Neural cell (in vitro differentiated cells): Measurements from ENCODE around the gene SLC17A9. TPM values are rescaled to one million over a fixed set of nuclear protein-coding genes. Genes with fewer than 3 reads are reported as not detected.

Experiments
- H2AFZ ChIP-seq: fragments of 200-600, 300-800 bp; sonication (generic), shearing (Covaris generic); 2 replicates; pipeline ENCODE4 v1.6.0; 2014; ENCODE audit warnings: low read depth, mild to moderate bottlenecking, antibody characterized with exemption, low read length, moderate library complexity
- H3F3A ChIP-seq: fragments of 200-600 bp; shearing (Covaris generic); 2 replicates; pipeline ENCODE4 v1.6.1; 2016; ENCODE audit warnings: mild to moderate bottlenecking, moderate library complexity, mixed read lengths, antibody characterized with exemption, low read length; ENCODE audit not compliant: insufficient read depth, poor library complexity, severe bottlenecking
- H3K27ac ChIP-seq: fragments of 200-600, 300-800 bp; sonication (generic), shearing (Covaris generic); 2 replicates; pipeline ENCODE4 v1.5.1; 2014; ENCODE audit warnings: mild to moderate bottlenecking, low read length, moderate library complexity
- H3K27me3 ChIP-seq: fragments of 300-800, 200-600 bp; sonication (generic), shearing (Covaris generic); 2 replicates; pipeline ENCODE4 v1.6.0; 2014; ENCODE audit warnings: mild to moderate bottlenecking, low read depth, low read length, moderate library complexity; ENCODE audit not compliant: insufficient read depth
- H3K36me3 ChIP-seq: fragments of 300-800, 200-600 bp; sonication (generic), shearing (Covaris generic); 2 replicates; pipeline ENCODE4 v1.5.1; 2014; ENCODE audit warnings: mild to moderate bottlenecking, antibody characterized with exemption, low read length, moderate library complexity; ENCODE audit not compliant: insufficient read depth
- H3K4me2 ChIP-seq: fragments of 300-800, 200-600 bp; sonication (generic), shearing (Covaris generic); 2 replicates; pipeline ENCODE4 v1.6.0; 2014; ENCODE audit warnings: mild to moderate bottlenecking, low read length
- H3K4me3 ChIP-seq: fragments of 300-800, 200-600 bp; sonication (generic), shearing (Covaris generic); 2 replicates; pipeline ENCODE4 v1.5.1; 2014; ENCODE audit warnings: mild to moderate bottlenecking, low read length, moderate library complexity
- H3K79me2 ChIP-seq: fragments of 200-600 bp; shearing (Covaris generic); replicated peaks from 2 replicates; pipeline ENCODE4 v1.6.0; 2014; ENCODE audit warnings: mild to moderate bottlenecking, low read length, moderate library complexity; ENCODE audit not compliant: insufficient read depth
- H3K9ac ChIP-seq: fragments of 300-800, 200-600 bp; sonication (generic), shearing (Covaris generic); 2 replicates; pipeline ENCODE4 v1.6.1; 2016; ENCODE audit warnings: mild to moderate bottlenecking, low read length, mixed read lengths
- H3K9me2 ChIP-seq: fragments of 200-600 bp; shearing (Covaris generic); 2 replicates; pipeline ENCODE4 v1.6.1; 2016; ENCODE audit warnings: mild to moderate bottlenecking, low read length, mixed read lengths; ENCODE audit not compliant: insufficient read depth
- H3K9me3 ChIP-seq: fragments of 200-600, 300-800 bp; sonication (generic), shearing (Covaris generic); 2 replicates; pipeline ENCODE4 v1.6.1; 2016; ENCODE audit warnings: mild to moderate bottlenecking, mixed run types, low read length, moderate library complexity, mixed read lengths
- H4K20me1 ChIP-seq: fragments of 200-600 bp; shearing (Covaris generic); 2 replicates; pipeline ENCODE4 v1.6.1; 2016; ENCODE audit warnings: mild to moderate bottlenecking, mixed run types; ENCODE audit not compliant: insufficient read depth
- EP300 ChIP-seq: fragments of 450-650 bp; conservative IDR thresholded peaks from 2 replicates; pipeline ENCODE4 v1.6.1; 2014; ENCODE audit warnings: antibody characterized with exemption, mild to moderate bottlenecking, moderate library complexity; ENCODE audit not compliant: poor library complexity, severe bottlenecking
- EZH2 ChIP-seq: fragments of 200-600, 300-800 bp; shearing (Covaris generic), sonication (generic); IDR thresholded peaks from 2 replicates; pipeline ENCODE4 v1.6.1; 2014; ENCODE audit warnings: antibody characterized with exemption, low read length, borderline replicate concordance, mild to moderate bottlenecking; ENCODE audit not compliant: insufficient read depth, poor library complexity, severe bottlenecking
- MXI1 ChIP-seq: fragments of 450-650 bp; conservative IDR thresholded peaks from 2 replicates; pipeline ENCODE4 v1.6.1; 2014; ENCODE audit warnings: antibody characterized with exemption, mild to moderate bottlenecking; ENCODE audit not compliant: poor library complexity, severe bottlenecking
- POLR2AphosphoS5 ChIP-seq: IDR thresholded peaks from 2 replicates; pipeline ENCODE4 v1.6.1; 2012
- RAD21 ChIP-seq: fragments of 450-650 bp; conservative IDR thresholded peaks from 2 replicates; pipeline ENCODE4 v1.6.1; 2014; ENCODE audit warnings: antibody characterized with exemption, mild to moderate bottlenecking, moderate library complexity
- SMC3 ChIP-seq: fragments of 450-650 bp; conservative IDR thresholded peaks from 2 replicates; pipeline ENCODE4 v1.6.1; 2014; ENCODE audit warnings: antibody characterized with exemption, mild to moderate bottlenecking, moderate library complexity; ENCODE audit not compliant: poor library complexity
- TAF1 ChIP-seq: IDR thresholded peaks from 2 replicates; pipeline ENCODE4 v1.6.1; 2012; ENCODE audit warnings: low read depth
- polyA plus RNA-seq: library from polyadenylated mRNA; depleted of rRNA; stranded (reverse); fragments of >200 nt; gene quantifications from 2 replicates; pipeline ENCODE4 v1.2.3, GENCODE V29; 2014
- TF ChIP-seq, protein P1 (sequence below): IDR thresholded peaks from 2 replicates; pipeline ENCODE4 v1.6.1; 2012; ENCODE audit warnings: borderline replicate concordance
- TF ChIP-seq, protein P2 (sequence below): fragments of 450-650 bp; IDR thresholded peaks from 2 replicates; pipeline ENCODE4 v1.5.1; 2014; ENCODE audit warnings: antibody characterized with exemption, mild to moderate bottlenecking, moderate library complexity; ENCODE audit not compliant: poor library complexity, severe bottlenecking

The SLC17A9 gene
- polyA plus RNA-seq, 1 donor from 2014 or later, result not detected

GRCh38 chr20:62962891-62963613 lies 10.5 kb downstream of the SLC17A9 start:
- Histone ChIP-seq H3K4me3 (no peak overlapping the region), H3K4me2 (no peak overlapping the region), H3K9ac (no peak overlapping the region), H3K9me2 (no peaks in the 10 kb centered on the region), H3K79me2 (no peaks in the 10 kb centered on the region), H4K20me1 (no peaks in the 10 kb centered on the region), H3F3A (no peaks in the 10 kb centered on the region), H3K9me3 (no peaks in the 10 kb centered on the region), H2AFZ (no peak overlapping the region), H3K36me3 (no peaks in the 10 kb centered on the region), H3K27me3 (no peaks in the 10 kb centered on the region), H3K27ac (no peak overlapping the region)
- TF ChIP-seq POLR2AphosphoS5 (no peak), EP300 (no peak), SMC3 (no peak), EZH2 (no peak), RAD21 (no peak), MXI1 (no peak), TAF1 (no peak)
- TF ChIP-seq, protein P1, sequence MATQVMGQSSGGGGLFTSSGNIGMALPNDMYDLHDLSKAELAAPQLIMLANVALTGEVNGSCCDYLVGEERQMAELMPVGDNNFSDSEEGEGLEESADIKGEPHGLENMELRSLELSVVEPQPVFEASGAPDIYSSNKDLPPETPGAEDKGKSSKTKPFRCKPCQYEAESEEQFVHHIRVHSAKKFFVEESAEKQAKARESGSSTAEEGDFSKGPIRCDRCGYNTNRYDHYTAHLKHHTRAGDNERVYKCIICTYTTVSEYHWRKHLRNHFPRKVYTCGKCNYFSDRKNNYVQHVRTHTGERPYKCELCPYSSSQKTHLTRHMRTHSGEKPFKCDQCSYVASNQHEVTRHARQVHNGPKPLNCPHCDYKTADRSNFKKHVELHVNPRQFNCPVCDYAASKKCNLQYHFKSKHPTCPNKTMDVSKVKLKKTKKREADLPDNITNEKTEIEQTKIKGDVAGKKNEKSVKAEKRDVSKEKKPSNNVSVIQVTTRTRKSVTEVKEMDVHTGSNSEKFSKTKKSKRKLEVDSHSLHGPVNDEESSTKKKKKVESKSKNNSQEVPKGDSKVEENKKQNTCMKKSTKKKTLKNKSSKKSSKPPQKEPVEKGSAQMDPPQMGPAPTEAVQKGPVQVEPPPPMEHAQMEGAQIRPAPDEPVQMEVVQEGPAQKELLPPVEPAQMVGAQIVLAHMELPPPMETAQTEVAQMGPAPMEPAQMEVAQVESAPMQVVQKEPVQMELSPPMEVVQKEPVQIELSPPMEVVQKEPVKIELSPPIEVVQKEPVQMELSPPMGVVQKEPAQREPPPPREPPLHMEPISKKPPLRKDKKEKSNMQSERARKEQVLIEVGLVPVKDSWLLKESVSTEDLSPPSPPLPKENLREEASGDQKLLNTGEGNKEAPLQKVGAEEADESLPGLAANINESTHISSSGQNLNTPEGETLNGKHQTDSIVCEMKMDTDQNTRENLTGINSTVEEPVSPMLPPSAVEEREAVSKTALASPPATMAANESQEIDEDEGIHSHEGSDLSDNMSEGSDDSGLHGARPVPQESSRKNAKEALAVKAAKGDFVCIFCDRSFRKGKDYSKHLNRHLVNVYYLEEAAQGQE, result no peak
- TF ChIP-seq, protein P2, sequence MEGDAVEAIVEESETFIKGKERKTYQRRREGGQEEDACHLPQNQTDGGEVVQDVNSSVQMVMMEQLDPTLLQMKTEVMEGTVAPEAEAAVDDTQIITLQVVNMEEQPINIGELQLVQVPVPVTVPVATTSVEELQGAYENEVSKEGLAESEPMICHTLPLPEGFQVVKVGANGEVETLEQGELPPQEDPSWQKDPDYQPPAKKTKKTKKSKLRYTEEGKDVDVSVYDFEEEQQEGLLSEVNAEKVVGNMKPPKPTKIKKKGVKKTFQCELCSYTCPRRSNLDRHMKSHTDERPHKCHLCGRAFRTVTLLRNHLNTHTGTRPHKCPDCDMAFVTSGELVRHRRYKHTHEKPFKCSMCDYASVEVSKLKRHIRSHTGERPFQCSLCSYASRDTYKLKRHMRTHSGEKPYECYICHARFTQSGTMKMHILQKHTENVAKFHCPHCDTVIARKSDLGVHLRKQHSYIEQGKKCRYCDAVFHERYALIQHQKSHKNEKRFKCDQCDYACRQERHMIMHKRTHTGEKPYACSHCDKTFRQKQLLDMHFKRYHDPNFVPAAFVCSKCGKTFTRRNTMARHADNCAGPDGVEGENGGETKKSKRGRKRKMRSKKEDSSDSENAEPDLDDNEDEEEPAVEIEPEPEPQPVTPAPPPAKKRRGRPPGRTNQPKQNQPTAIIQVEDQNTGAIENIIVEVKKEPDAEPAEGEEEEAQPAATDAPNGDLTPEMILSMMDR, result no peak

- Histone ChIP-seq H3K9ac (no peak overlapping the region), H3K9me3 (no peaks in the 10 kb centered on the region), H2AFZ (no peak overlapping the region), H3K27ac (no peak overlapping the region), H3K79me2 (no peaks in the 10 kb centered on the region), H3K27me3 (no peaks in the 10 kb centered on the region), H3K4me2 (no peak overlapping the region), H3F3A (no peaks in the 10 kb centered on the region), H3K9me2 (no peaks in the 10 kb centered on the region), H3K36me3 (no peaks in the 10 kb centered on the region), H3K4me3 (no peak overlapping the region), H4K20me1 (no peaks in the 10 kb centered on the region)
- no peak for TF ChIP-seq TAF1
- no peak for TF ChIP-seq RAD21
- TF ChIP-seq, protein P2, result no peak
- no peak for TF ChIP-seq EZH2
- no peak for TF ChIP-seq EP300
- TF ChIP-seq, protein P1, result no peak
- TF ChIP-seq MXI1, result no peak
- no peak for TF ChIP-seq POLR2AphosphoS5
- no peak for TF ChIP-seq SMC3
Observed at GRCh38 chr20:62963614-62964397, 11.3 kb downstream of the SLC17A9 start.
